Activated B cell treated with CpG ODN at 0.5 μM for 24 hours (primary cell): Measurements from ENCODE around the gene CCN2. TPM values are rescaled to one million over a fixed set of nuclear protein-coding genes. Genes with fewer than 3 reads are reported as not detected.

Experiments used
- ATAC-seq: fragments of 200-7000 bp; cut with Tn5 transposase; one replicate; pipeline ENCODE4 v1.10.0; 2021; ENCODE audit warnings: low read depth, mild to moderate bottlenecking, moderate library complexity
- CTCF ChIA-PET: fragments of 350-600 bp; sonication (Branson Sonifier 250); formaldehyde crosslinking; loops from one replicate; lab custom pipeline; 2021; ENCODE audit warnings: antibody characterized with exemption; lab: Charles Lee
- POLR2A ChIA-PET: fragments of 350-600 bp; sonication (Branson Sonifier 250); formaldehyde crosslinking; loops from one replicate; lab custom pipeline; 2021; ENCODE audit warnings: antibody characterized with exemption; lab: Charles Lee
- DNase-seq: peaks from one replicate; pipeline ENCODE4 v3.0.0; 2022
- H3K27ac Mint-ChIP-seq: one replicate; pipeline ENCODE4 v1.8.0; 2020; ENCODE audit warnings: mixed read lengths
- H3K27me3 Mint-ChIP-seq: one replicate; pipeline ENCODE4 v1.8.0; 2021; ENCODE audit warnings: mixed read lengths
- H3K36me3 Mint-ChIP-seq: one replicate; pipeline ENCODE4 v1.8.0; 2021; ENCODE audit warnings: low read depth, mixed read lengths
- H3K4me1 Mint-ChIP-seq: one replicate; pipeline ENCODE4 v1.8.0; 2021; ENCODE audit warnings: mixed read lengths
- H3K4me3 Mint-ChIP-seq: one replicate; pipeline ENCODE4 v1.8.0; 2020; ENCODE audit warnings: mild to moderate bottlenecking, mixed read lengths
- H3K9me3 Mint-ChIP-seq: one replicate; pipeline ENCODE4 v1.8.0; 2020; ENCODE audit warnings: mixed read lengths
- CTCF ChIP-seq: fragments of 200-600 bp; IDR thresholded peaks from one replicate; pipeline ENCODE4 v1.8.0; 2022; ENCODE audit warnings: antibody characterized with exemption, mild to moderate bottlenecking
- intact Hi-C: fragments of 100-400 bp; cut with micrococcal nuclease; formaldehyde crosslinking; loops from one replicate; pipeline ENCODE4 v1.15.1; 2024
- total RNA-seq: library from RNA; stranded (reverse); gene quantifications from 2 replicates; pipeline ENCODE4 v1.2.3, GENCODE V29; 2022

The CCN2 gene
- total RNA-seq, 1 donor from 2014 or later = 0.35 TPM

DNA sequence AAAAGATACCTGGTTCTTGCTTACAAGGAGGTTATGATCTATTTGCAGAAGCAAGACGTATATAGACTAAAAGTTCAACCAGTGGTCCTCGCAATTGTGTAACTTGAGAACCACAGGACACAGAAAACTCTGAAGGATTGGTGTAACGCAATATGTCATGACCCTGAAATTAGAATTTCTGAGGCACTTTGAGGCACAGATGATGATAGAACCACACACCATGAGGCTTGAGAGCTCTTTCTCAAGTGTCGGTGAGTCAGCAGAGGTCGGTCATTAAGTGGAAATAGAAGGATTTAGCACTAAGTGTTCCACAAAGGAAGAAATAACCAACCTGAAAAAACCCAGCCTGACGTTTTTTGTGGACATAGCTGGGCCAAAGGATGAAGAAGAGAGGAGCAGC is 15.3 kb upstream of the CCN2 start:
- no peaks in the 10 kb centered on the region for H3K36me3 Mint-ChIP-seq
- no peak overlapping the region for H3K4me3 Mint-ChIP-seq
- ChIA-PET CTCF (no interaction called here), POLR2A (no interaction called here)
- peaks cover 3% of the 10 kb centered on the region for H3K27me3 Mint-ChIP-seq
- no peak for TF ChIP-seq CTCF
- H3K27ac Mint-ChIP-seq = no peak overlapping the region
- no peak for ATAC-seq
- no peaks in the 10 kb centered on the region for H3K9me3 Mint-ChIP-seq
- intact Hi-C loops = no loop called here
- H3K4me1 Mint-ChIP-seq = no peaks in the 10 kb centered on the region
- DNase-seq = no peak

GRCh38 chr6:131963063-131963462 is 11.9 kb upstream of the CCN2 start:
- Mint-ChIP-seq H3K4me3 (no peak overlapping the region), H3K9me3 (no peaks in the 10 kb centered on the region), H3K36me3 (no peaks in the 10 kb centered on the region), H3K4me1 (no peaks in the 10 kb centered on the region), H3K27ac (no peak overlapping the region), H3K27me3 (peaks cover 9% of the 10 kb centered on the region)
- ChIA-PET POLR2A (no interaction called here), CTCF (no interaction called here)
- ATAC-seq = no peak
- intact Hi-C loops = no loop called here
- no peak for TF ChIP-seq CTCF
- DNase-seq = no peak

DNA sequence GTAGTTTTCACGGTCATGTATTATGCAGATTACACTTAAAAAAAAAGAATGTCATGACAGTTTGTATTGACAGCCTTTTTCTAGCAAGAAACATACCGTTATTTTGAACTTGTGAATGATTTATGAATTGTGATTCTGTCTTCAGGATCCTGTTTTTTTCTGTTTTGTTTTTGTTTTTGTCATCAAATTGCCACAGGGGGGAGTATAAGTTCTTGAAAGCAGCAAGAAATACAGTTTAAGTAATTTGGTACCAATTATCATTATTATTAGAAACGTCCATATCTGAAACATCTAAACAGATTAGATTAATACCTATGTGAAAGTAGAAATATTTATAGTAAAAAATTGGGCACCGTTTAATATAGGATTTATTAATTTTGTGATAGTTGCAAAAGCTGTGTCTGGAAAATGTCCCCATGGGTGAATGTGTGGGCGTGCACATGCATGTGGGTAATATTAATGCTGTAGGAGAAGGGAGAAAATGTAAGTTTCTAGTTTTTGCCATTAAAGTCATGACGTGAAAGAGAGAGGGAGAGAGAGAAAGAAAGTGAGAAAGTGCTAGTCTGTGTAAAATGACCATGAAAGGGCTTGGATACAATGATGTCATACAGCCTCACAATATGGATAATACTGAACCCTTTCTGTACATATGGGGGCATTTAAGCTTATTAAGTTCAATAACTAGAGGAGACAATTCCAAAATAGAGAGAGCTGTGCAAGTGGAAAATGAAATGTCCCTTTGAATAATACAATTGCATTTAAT is 9.4 kb upstream of the CCN2 start:
- no peaks in the 10 kb centered on the region for H3K9me3 Mint-ChIP-seq
- H3K36me3 Mint-ChIP-seq = no peaks in the 10 kb centered on the region
- DNase-seq = no peak
- ChIA-PET POLR2A (no interaction called here), CTCF (interaction anchor here (1.5 kb wide), 1 partner anchor 10 kb away, joined by 8 read pairs; no protein-coding TSS in a partner anchor)
- no peak for ATAC-seq
- no peak overlapping the region for H3K27ac Mint-ChIP-seq
- TF ChIP-seq CTCF = no peak
- H3K4me3 Mint-ChIP-seq = no peak overlapping the region
- H3K4me1 Mint-ChIP-seq = no peaks in the 10 kb centered on the region
- H3K27me3 Mint-ChIP-seq = peaks cover 5% of the 10 kb centered on the region
- intact Hi-C loops = no loop called here

GRCh38 chr6:131958542-131959470 is 7.6 kb upstream of the CCN2 start:
- Mint-ChIP-seq H3K27me3 (peaks cover 10% of the 10 kb centered on the region), H3K4me1 (no peaks in the 10 kb centered on the region), H3K36me3 (no peaks in the 10 kb centered on the region), H3K27ac (no peak overlapping the region), H3K4me3 (no peak overlapping the region), H3K9me3 (no peaks in the 10 kb centered on the region)
- DNase-seq (no peak), ATAC-seq (no peak)
- intact Hi-C loops = loop anchor here (10.0 kb wide), 2 partner anchors 176 to 256 kb away; no protein-coding TSS in a partner anchor
- TF ChIP-seq CTCF = no peak
- ChIA-PET POLR2A (no interaction called here), CTCF (interaction anchor here (1.0 to 1.5 kb wide), 3 partner anchors 9 to 250 kb away, joined by 3 to 8 read pairs (median 3); no protein-coding TSS in a partner anchor)

GRCh38 chr6:131958095-131958494 is 6.9 kb upstream of the CCN2 start:
- POLR2A ChIA-PET = no interaction called here
- CTCF ChIA-PET = no interaction called here
- intact Hi-C loops = loop anchor here (10.0 kb wide), 2 partner anchors 177 to 257 kb away; no protein-coding TSS in a partner anchor
- ATAC-seq (no peak), DNase-seq (no peak)
- no peaks in the 10 kb centered on the region for H3K4me1 Mint-ChIP-seq
- peaks cover 10% of the 10 kb centered on the region for H3K27me3 Mint-ChIP-seq
- no peak overlapping the region for H3K27ac Mint-ChIP-seq
- no peaks in the 10 kb centered on the region for H3K36me3 Mint-ChIP-seq
- no peak overlapping the region for H3K4me3 Mint-ChIP-seq
- no peaks in the 10 kb centered on the region for H3K9me3 Mint-ChIP-seq
- no peak for TF ChIP-seq CTCF
